Measurements from ENCODE around the gene MGST1.

The MGST1 gene

GRCh38 chr12:16347391-16348298 lies at the start of gene MGST1:
TSS of gene MGST1 (plus strand) at chr12:16347645. CDS start at chr12:16354253, 6,608 bp downstream.
- peak; percentile 6 to 10 for DNase-seq

DNA sequence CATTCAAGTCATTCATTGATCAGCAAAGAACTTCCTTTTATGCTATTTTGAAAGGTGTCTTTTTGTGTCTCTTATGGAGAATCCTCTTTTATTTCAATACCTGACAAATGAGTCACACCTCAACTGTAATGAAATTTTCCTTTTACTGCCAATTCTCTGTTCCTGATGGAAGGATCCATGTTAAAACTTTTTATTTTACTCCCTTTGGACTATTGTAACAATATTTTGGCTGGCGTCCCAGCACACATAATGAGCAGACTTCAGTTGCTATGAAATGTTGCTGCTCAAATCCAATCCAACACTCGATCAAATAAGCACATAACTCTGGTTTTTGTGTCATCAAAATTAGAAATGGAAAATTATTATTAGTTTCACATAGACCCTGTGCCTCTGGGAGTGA lies 48.0 kb upstream of the MGST1 start:
- DNase-seq, result no peak

DNA sequence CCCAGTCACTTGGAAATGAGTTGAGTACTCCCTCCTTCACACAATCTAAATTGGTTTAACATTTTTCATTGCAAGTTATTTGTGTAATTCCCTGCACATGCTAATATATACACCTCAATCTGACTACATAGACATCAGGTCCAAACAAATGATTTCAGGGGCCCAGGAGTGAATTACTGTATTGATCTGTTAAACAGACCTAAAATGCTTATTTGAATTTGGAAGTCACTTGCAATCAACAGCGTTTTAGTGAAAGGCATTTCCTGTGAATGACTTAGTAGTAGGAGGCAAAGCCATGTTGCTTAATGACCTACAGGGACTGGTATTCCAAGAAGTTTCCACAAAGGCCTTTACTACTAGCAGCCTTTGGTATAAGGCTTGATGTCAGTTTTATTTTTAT lies 47.3 kb upstream of the MGST1 start:
- DNase-seq, result no peak

GRCh38 chr12:16300736-16301135 lies 46.7 kb upstream of the MGST1 start:
- no peak for DNase-seq

DNA sequence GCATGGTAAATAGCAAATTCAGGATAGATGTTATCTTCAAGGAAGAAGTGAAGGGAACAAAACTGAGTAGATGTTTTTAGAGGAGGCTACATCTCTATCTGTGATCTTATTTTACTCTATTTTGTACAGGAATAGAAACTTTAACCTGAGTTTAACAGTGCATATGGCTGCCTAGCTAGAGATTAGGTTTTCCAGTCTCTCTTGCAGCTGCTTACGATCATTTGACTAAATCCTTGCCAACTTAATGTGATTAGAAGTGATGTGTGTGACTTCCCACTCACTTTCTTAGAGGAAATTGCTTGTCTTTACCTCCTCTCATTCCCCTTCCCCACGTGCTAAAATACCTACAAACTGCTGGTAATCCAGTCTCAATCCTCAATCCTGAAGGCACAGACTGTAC lies 43.5 kb upstream of the MGST1 start:
- DNase-seq, result no peak

DNA sequence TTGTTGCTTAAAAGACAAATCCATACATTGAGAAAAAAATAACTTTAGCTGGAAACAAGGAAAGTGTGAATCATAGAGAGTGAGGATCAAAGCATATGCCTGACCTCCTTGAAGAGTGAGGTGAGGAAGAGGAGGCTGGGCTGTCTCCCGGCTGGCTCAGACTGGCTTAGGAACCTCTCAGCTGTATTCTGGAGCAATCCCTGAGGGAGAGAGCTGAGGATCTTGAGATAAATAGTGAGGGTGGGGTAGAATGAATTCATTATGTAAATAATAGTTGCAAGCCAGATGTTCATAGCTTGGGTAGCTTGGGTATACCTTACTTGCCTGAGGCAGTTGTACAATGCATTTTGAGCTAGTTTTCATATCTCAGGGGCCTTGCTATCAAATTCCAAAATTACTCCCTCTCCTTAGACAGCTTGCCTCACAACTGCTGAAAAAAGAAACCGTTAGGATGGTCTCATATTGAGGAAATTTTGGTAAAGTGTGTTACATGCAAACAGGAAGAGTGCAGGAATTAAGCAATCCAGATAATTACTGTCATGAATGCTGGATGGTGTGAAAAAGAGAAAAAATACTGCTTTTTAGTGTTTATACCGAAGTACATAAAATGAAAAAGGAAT lies 39.5 kb upstream of the MGST1 start:
- DNase-seq, result peak in 1 of 2 donors; percentile 1

DNA sequence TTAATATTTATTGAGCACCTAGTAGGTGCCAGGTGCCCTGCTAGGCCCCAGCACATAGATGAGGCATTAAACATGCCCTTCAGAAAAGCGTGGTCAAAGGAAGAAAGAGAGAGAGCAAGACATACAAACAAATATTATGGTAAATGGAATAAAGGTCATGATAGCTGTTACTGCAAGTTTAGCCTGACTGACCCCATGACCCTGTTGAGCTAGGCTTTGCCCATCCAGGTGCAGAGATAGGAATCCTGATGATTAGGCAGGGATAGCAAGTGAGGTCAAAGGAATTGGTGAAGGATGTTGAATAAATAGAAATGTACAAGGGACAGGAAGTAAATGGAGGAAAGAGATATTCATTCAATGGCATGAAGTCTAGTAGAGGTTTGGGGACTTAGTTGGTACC lies 36.5 kb upstream of the MGST1 start:
- no peak for DNase-seq

DNA sequence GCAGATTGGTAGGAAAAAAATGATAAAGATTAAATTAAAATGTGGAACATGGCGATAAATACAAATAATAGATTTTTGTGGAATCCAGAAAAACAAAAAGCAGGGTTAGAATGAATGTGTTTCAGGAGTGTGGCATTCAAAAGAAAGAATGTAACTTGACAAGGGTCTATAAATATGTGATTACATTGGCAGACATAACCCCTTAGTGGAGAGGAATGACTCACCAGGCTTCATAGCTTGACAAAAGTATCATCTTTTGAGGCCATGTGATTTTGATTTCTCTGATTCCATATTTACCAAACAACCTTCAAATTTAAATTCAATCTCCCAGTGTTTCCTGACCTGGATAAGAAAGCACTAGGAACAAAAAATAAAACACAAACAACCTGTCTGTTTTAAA lies 24.4 kb upstream of the MGST1 start:
- no peak for DNase-seq

- no peak for DNase-seq
Observed at GRCh38 chr12:16323638-16324037, 23.8 kb upstream of the MGST1 start.

- DNase-seq, result no peak
Observed at GRCh38 chr12:16324272-16324671, 23.2 kb upstream of the MGST1 start.

GRCh38 chr12:16324772-16325171 lies 22.7 kb upstream of the MGST1 start:
- DNase-seq, result no peak

GRCh38 chr12:16325426-16325825 lies 22.0 kb upstream of the MGST1 start:
- no peak for DNase-seq

- DNase-seq, result no peak
Observed at GRCh38 chr12:16327963-16328362, 19.5 kb upstream of the MGST1 start.

DNA sequence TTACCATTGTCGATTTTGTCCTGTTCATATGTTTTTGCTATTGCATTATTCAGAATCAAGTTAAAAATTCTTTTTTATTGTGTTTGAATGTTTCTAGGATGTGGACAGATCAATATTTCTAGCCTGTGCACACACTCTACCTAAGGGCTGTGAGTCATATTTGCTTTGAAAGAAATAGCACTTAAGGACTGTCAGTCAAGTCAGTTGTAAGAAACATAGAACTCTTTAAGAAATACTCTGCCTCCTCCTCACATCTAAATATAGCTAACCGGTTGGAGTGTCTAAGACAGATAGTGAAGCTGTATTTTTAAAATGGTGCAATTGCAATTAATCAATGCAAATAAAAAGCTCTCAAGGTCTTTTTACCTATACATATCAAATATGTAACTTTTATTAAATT lies 17.9 kb upstream of the MGST1 start:
- no peak for DNase-seq

GRCh38 chr12:16330560-16330959 lies 16.9 kb upstream of the MGST1 start:
- no peak for DNase-seq

GRCh38 chr12:16331998-16332397 lies 15.4 kb upstream of the MGST1 start:
- DNase-seq, result no peak

DNA sequence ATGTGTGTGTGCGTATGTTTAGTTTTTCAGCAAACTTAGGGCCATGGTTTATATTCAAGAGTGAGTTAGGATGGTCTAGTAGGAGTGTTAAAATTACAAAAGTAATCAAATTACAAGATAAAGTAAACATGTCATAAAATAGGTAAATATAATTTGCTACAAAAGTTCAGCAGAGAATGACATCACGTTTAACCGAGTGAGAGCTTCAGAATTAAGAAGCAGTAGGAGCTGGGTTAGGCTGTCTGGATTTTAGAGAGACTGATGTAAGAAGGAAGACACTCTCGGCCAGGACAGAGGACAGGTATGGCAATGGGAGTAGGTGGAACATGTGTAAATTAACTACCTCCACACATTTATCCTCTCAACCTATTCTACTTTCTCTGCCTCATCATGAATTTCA lies 11.6 kb upstream of the MGST1 start:
- DNase-seq, result no peak

GRCh38 chr12:16344269-16344668 lies 3.2 kb upstream of the MGST1 start:
- no peak for DNase-seq

- no peak for DNase-seq
Observed at GRCh38 chr12:16345105-16345504, 2.3 kb upstream of the MGST1 start.

- DNase-seq, result no peak
Observed at GRCh38 chr12:16346958-16347357, 487 bp upstream of the MGST1 start.

DNA sequence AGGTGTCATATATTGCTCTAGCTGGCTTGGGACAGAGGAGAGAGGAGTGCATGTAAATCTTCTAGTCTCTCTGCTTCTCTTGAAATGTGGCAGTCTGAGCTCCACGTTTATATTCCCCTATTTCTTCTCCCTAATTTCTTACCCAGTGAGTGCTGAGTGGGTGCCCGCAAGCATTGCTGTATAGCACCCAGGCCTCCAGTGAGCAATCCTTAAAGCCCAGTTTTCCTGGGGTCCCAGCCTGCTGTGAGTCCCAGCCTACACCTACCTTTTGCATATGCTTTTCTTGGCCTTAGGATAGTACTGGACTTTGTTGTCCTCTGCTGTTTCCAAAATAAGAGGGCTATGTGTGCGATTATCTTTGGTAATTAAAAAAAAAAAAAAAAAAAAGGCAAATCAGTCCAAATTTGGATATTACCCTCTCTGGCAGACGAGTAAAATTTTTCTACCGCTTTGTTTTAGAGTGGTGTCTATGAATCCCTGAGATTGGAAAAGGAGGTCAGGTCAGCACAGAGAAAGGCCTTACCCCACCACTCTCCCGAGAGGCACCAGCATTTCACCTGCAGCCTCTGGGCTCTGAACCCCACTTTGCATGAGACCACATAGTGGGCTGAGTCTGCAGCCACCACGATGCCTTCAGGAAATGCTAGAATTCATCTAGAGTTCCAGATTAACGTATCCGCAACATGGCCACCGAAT lies 1.1 kb downstream of the MGST1 start:
- no peak for DNase-seq

- DNase-seq, result peak; percentile 33 to 69
Observed at GRCh38 chr12:16349131-16349460, 1.7 kb downstream of the MGST1 start.

- DNase-seq, result no peak
Observed at GRCh38 chr12:16350682-16351081, 3.2 kb downstream of the MGST1 start.

- DNase-seq, result no peak
Observed at GRCh38 chr12:16352481-16352880, 5.0 kb downstream of the MGST1 start.

All from bone marrow (tissue), 2 donors.